Thyroid gland (tissue), 4 donors: ENCODE measurements around the gene DUSP5.

Experiments
- POLR2A ChIP-seq, 2 donors: fragments of 450-650 bp; IDR thresholded peaks; one replicate each; pipeline ENCODE4 v1.6.1; 2017; ENCODE audit warnings: antibody characterized with exemption in 2 of 2, mild to moderate bottlenecking in 2 of 2, moderate library complexity in 1 of 2
- TF ChIP-seq, protein P1 (sequence below), 6 experiments: fragments of 200-600 bp in 3 of 6; fragments of 450-650 bp in 3 of 6; sonication (generic) in 3 of 6; IDR thresholded peaks; one replicate each; pipeline ENCODE4 v1.5.1; 2016 to 2019; ENCODE audit warnings: antibody characterized with exemption in 6 of 6, mild to moderate bottlenecking in 2 of 6, inconsistent platforms in 1 of 6, moderate library complexity in 1 of 6

DNA sequence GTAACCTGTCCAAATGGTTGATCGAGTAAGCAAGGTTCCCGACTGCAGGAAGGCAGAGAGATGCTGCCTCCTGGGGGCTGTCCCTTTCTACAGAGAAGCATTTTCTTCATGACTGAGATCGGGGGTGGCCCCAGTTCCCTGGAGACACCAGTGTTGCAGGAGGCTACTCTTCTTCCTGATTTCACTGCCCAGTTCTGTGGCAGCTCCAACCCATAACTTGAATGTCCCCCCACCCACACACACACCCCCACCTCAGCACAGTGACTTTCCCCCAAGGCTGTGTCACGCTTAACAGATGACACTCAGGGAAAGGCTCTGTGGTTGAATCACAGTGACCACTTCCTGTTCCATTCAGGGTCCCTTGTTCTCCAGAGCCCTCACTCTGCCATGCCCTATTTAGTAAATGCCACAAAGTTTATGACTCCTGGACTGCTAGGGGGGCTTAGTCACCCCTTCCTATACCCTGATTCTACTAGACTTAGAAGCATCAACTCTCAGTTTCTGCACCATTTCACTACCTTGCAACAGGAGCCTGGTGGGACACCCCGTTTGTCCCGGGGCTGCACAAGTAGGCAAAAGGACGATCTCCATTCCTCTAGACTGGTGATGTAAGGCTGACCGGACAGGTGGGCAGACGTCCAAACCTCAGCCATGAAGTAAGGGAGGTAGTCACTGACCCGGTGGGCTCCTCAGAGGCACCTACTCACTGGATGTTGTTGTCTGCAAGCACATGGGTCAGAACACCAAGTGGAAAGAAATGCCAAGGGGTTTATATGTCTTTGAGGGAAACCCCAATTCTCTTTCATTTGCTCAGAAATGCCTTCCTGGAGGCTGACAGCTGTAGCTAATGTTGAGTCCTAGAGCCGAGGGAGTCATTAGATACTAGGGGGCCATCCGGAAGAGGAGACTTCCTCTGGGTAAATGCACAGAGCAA is 38.5 kb downstream of the DUSP5 start:
- TF ChIP-seq POLR2A (IDR thresholded peaks at IDR 0.05) = no peak
- TF ChIP-seq, protein P1, sequence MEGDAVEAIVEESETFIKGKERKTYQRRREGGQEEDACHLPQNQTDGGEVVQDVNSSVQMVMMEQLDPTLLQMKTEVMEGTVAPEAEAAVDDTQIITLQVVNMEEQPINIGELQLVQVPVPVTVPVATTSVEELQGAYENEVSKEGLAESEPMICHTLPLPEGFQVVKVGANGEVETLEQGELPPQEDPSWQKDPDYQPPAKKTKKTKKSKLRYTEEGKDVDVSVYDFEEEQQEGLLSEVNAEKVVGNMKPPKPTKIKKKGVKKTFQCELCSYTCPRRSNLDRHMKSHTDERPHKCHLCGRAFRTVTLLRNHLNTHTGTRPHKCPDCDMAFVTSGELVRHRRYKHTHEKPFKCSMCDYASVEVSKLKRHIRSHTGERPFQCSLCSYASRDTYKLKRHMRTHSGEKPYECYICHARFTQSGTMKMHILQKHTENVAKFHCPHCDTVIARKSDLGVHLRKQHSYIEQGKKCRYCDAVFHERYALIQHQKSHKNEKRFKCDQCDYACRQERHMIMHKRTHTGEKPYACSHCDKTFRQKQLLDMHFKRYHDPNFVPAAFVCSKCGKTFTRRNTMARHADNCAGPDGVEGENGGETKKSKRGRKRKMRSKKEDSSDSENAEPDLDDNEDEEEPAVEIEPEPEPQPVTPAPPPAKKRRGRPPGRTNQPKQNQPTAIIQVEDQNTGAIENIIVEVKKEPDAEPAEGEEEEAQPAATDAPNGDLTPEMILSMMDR (IDR thresholded peaks at IDR 0.05) = no peak
